Thyroid gland (tissue), 4 donors: ENCODE measurements around the gene LRRFIP1. TPM values are rescaled to one million over a fixed set of nuclear protein-coding genes. Genes with fewer than 3 reads are reported as not detected.

Source experiments
- DNase-seq, 2 donors: peaks; one replicate each; pipeline ENCODE4 v3.0.0-alpha.2; 2019
- H3K27ac ChIP-seq, 3 donors: fragments of 200-600 bp; sonication (generic); 1 replicate in 2 of 3; 2 replicates in 1 of 3; pipeline ENCODE4 v1.5.1; 2016 to 2019; ENCODE audit warnings: mild to moderate bottlenecking in 1 of 3, moderate library complexity in 1 of 3
- H3K27me3 ChIP-seq: fragments of 200-600 bp; sonication (generic); one replicate; pipeline ENCODE4 v1.5.1; 2019
- H3K36me3 ChIP-seq, 2 donors: fragments of 200-600 bp; sonication (generic); one replicate each; pipeline ENCODE4 v1.5.1; 2016 to 2019
- H3K4me1 ChIP-seq, 2 donors: fragments of 200-600 bp; sonication (generic); one replicate each; pipeline ENCODE4 v1.5.1; 2017 to 2019
- H3K4me3 ChIP-seq, 3 donors: fragments of 200-600 bp; sonication (generic); replicated peaks in 1 of 3; 1 replicate in 2 of 3; 2 replicates in 1 of 3; pipeline ENCODE4 v1.5.1; 2016; ENCODE audit warnings: mild to moderate bottlenecking in 1 of 3
- H3K9me3 ChIP-seq: fragments of 200-600 bp; sonication (generic); one replicate; pipeline ENCODE4 v1.5.1; 2017
- CTCF ChIP-seq, 6 experiments: fragments of 200-600 bp in 3 of 6; fragments of 450-650 bp in 3 of 6; sonication (generic) in 3 of 6; IDR thresholded peaks; one replicate each; pipeline ENCODE4 v1.5.1; 2016 to 2019; ENCODE audit warnings: antibody characterized with exemption in 6 of 6, mild to moderate bottlenecking in 2 of 6, inconsistent platforms in 1 of 6, moderate library complexity in 1 of 6
- POLR2A ChIP-seq, 2 donors: fragments of 450-650 bp; IDR thresholded peaks; one replicate each; pipeline ENCODE4 v1.6.1; 2017; ENCODE audit warnings: antibody characterized with exemption in 2 of 2, mild to moderate bottlenecking in 2 of 2, moderate library complexity in 1 of 2
- WGBS, 2 donors: methylation state at CpG; one replicate each; pipeline ENCODE4 v1.1.5; 2017; 5-methylcytosine and 5-hydroxymethylcytosine counted together
- intact Hi-C: fragments of 100-400 bp; cut with DNase I; formaldehyde crosslinking; loops from one replicate; pipeline ENCODE4 v1.15.1; 2023
- total RNA-seq, 4 donors: library from RNA; depleted of rRNA; stranded (reverse); fragments of >200 nt; gene quantifications; one replicate each; pipeline ENCODE4 v1.2.3, GENCODE V29; 2016

LRRFIP1 gene
- total RNA-seq, 4 donors from 2014 or later = 76.1 to 113 (median 96.6) TPM

- DNase-seq = no peak
- peaks cover 28 to 67% of the 10 kb centered on the region in 2 donors for H3K4me1 ChIP-seq
- H3K9me3 ChIP-seq = no peaks in the 10 kb centered on the region
- no peaks in the 10 kb centered on the region for H3K36me3 ChIP-seq
- WGBS, 2 donors = 78 to 79% methylated on average over 10 of the region's 10 CpGs
- intact Hi-C loops = loop anchor here (5.0 kb wide), 1 partner anchor 40 kb away; no protein-coding TSS in a partner anchor
- H3K27ac ChIP-seq = peak overlapping the region in 2 of 3 donors; percentile 21 to 92
- no peaks in the 10 kb centered on the region for H3K27me3 ChIP-seq
- TF ChIP-seq CTCF (IDR thresholded peaks at IDR 0.05) (no peak), POLR2A (IDR thresholded peaks at IDR 0.05) (no peak)
- no peak overlapping the region for H3K4me3 ChIP-seq
Measured at GRCh38 chr2:237732070-237732469, 104.7 kb downstream of the LRRFIP1 start.

- H3K36me3 ChIP-seq = no peaks in the 10 kb centered on the region
- no peak overlapping the region for H3K4me3 ChIP-seq
- no peaks in the 10 kb centered on the region for H3K9me3 ChIP-seq
- DNase-seq = peak; percentile 27 to 28
- intact Hi-C loops = loop anchor here (5.0 kb wide), 1 partner anchor 41 kb away; no protein-coding TSS in a partner anchor
- H3K27me3 ChIP-seq = no peaks in the 10 kb centered on the region
- WGBS, 2 donors = 71 to 77% methylated on average over 10 to 12 of the region's 13 CpGs
- peak overlapping the region; percentile 26 to 92 (median 82) for H3K27ac ChIP-seq
- H3K4me1 ChIP-seq = peaks cover 28 to 67% of the 10 kb centered on the region in 2 donors
- TF ChIP-seq POLR2A (IDR thresholded peaks at IDR 0.05) (no peak), CTCF (IDR thresholded peaks at IDR 0.05) (no peak)
Measured at GRCh38 chr2:237732790-237733381, 105.5 kb downstream of the LRRFIP1 start.

- Histone ChIP-seq H3K27me3 (no peaks in the 10 kb centered on the region), H3K4me1 (peaks cover 28 to 67% of the 10 kb centered on the region in 2 donors), H3K4me3 (no peak overlapping the region), H3K36me3 (no peaks in the 10 kb centered on the region), H3K27ac (peak overlapping the region; percentile 47 to 92 (median 82)), H3K9me3 (no peaks in the 10 kb centered on the region)
- intact Hi-C loops = loop anchor here (5.0 kb wide), 1 partner anchor 41 kb away; no protein-coding TSS in a partner anchor
- TF ChIP-seq CTCF (IDR thresholded peaks at IDR 0.05) (no peak), POLR2A (IDR thresholded peaks at IDR 0.05) (no peak)
- WGBS, 2 donors = 81 to 82% methylated on average over 13 of the region's 13 CpGs
- DNase-seq = peak; percentile 31 to 64
Measured at GRCh38 chr2:237733677-237734300, 106.4 kb downstream of the LRRFIP1 start.

GRCh38 chr2:237734905-237735623 is 107.7 kb downstream of the LRRFIP1 start:
- peaks cover 32 to 75% of the 10 kb centered on the region in 2 donors for H3K4me1 ChIP-seq
- intact Hi-C loops = loop anchor here (5.0 kb wide), 1 partner anchor 43 kb away; no protein-coding TSS in a partner anchor
- peak overlapping the region; percentile 81 to 92 (median 82) for H3K27ac ChIP-seq
- H3K4me3 ChIP-seq = no peak overlapping the region
- no peaks in the 10 kb centered on the region for H3K27me3 ChIP-seq
- no peak for TF ChIP-seq CTCF (IDR thresholded peaks at IDR 0.05)
- TF ChIP-seq POLR2A (IDR thresholded peaks at IDR 0.05) = no peak
- peak; percentile 83 to 84 for DNase-seq
- no peaks in the 10 kb centered on the region for H3K36me3 ChIP-seq
- no peaks in the 10 kb centered on the region for H3K9me3 ChIP-seq
- WGBS, 2 donors = 48 to 65% methylated on average over 11 to 25 of the region's 25 CpGs
